ENCODE data around the gene LMBR1.

- no peak for TF ChIP-seq CTCF (IDR thresholded peaks at IDR 0.05; ENCODE audit: poor library complexity)
- no peak for TF ChIP-seq EZH2 (IDR thresholded peaks at IDR 0.05; ENCODE audit: borderline replicate concordance)
- no peak for TF ChIP-seq EZH2phosphoT487 (IDR thresholded peaks at IDR 0.05; ENCODE audit: low read depth, severe bottlenecking, unreplicated experiment)
Observed at GRCh38 chr7:156845379-156846101, 47.4 kb downstream of the LMBR1 start.
